CD4-positive, alpha-beta T cell (primary cell): ENCODE results near the gene OR13C5. TPM values are rescaled to one million over a fixed set of nuclear protein-coding genes. Genes with fewer than 3 reads are reported as not detected.

ENCODE experiments used
- ATAC-seq: fragments of 200-7000 bp; cut with Tn5 transposase; one replicate; pipeline ENCODE4 v1.10.0; 2022; ENCODE audit warnings: mild to moderate bottlenecking; ENCODE audit not compliant: poor library complexity
- CTCF ChIA-PET: fragments of 350-600 bp; sonication (Branson Sonifier 250); formaldehyde crosslinking; loops from one replicate; lab custom pipeline; 2021; ENCODE audit warnings: antibody characterized with exemption, inconsistent platforms; lab: Charles Lee
- POLR2A ChIA-PET: fragments of 350-600 bp; sonication (Branson Sonifier 250); formaldehyde crosslinking; loops from one replicate; lab custom pipeline; 2021; ENCODE audit warnings: antibody characterized with exemption, inconsistent platforms; lab: Charles Lee
- DNase-seq, 14 experiments: peaks; one replicate each; pipeline ENCODE4 v3.0.0-alpha.2; 2013 to 2020; ENCODE audit warnings: mixed read lengths in 2 of 14
- H3K27ac ChIP-seq, 2 donors: one replicate each; pipeline versions ENCODE4 v1.5.1 to v1.7.0; 2013; ENCODE audit warnings: low read length in 2 of 2, low read depth in 1 of 2, mild to moderate bottlenecking in 1 of 2
- H3K27me3 ChIP-seq, 2 experiments: 1 replicate in 1 of 2; 2 replicates in 1 of 2; pipeline versions ENCODE4 v1.6.1 to v1.7.0; 2013; ENCODE audit warnings: low read length in 2 of 2, control low read depth in 1 of 2, mild to moderate bottlenecking in 1 of 2, moderate library complexity in 1 of 2; ENCODE audit not compliant: insufficient read depth in 2 of 2, control insufficient read depth in 1 of 2
- H3K36me3 ChIP-seq: one replicate; pipeline ENCODE4 v1.6.1; 2013; ENCODE audit warnings: low read length, control low read depth; ENCODE audit not compliant: insufficient read depth
- H3K4me1 ChIP-seq: one replicate; pipeline ENCODE4 v1.6.1; 2013; ENCODE audit warnings: low read length, control low read depth; ENCODE audit not compliant: insufficient read depth
- H3K4me3 ChIP-seq: one replicate; pipeline ENCODE4 v1.5.1; 2013; ENCODE audit warnings: mild to moderate bottlenecking, low read length, moderate library complexity
- H3K9me3 ChIP-seq, 2 experiments: 1 replicate in 1 of 2; 2 replicates in 1 of 2; pipeline versions ENCODE4 v1.6.1 to v1.7.0; 2013; ENCODE audit warnings: low read length in 2 of 2, mild to moderate bottlenecking in 2 of 2, control low read depth in 1 of 2, moderate library complexity in 1 of 2; ENCODE audit not compliant: control insufficient read depth in 1 of 2, insufficient read depth in 1 of 2
- H3K27ac Mint-ChIP-seq: one replicate; pipeline ENCODE4 v1.8.0; 2020; ENCODE audit warnings: mixed read lengths
- H3K27me3 Mint-ChIP-seq: one replicate; pipeline ENCODE4 v1.8.0; 2021; ENCODE audit warnings: mixed read lengths
- H3K36me3 Mint-ChIP-seq: one replicate; pipeline ENCODE4 v1.8.0; 2021; ENCODE audit warnings: low read depth, mixed read lengths
- H3K4me1 Mint-ChIP-seq: one replicate; pipeline ENCODE4 v1.8.0; 2021; ENCODE audit warnings: low read depth, mixed read lengths
- H3K4me3 Mint-ChIP-seq: one replicate; pipeline ENCODE4 v1.8.0; 2020; ENCODE audit warnings: mild to moderate bottlenecking, mixed read lengths
- H3K9me3 Mint-ChIP-seq: one replicate; pipeline ENCODE4 v1.8.0; 2020; ENCODE audit warnings: mixed read lengths
- intact Hi-C, 2 experiments: fragments of 100-400 bp; cut with DNase I in 1 of 2; cut with micrococcal nuclease in 1 of 2; formaldehyde crosslinking; loops; one replicate each; pipeline versions ENCODE4 v1.15.1 to v1.9.0; 2023 to 2025; cut with DNase I, micrococcal nuclease
- total RNA-seq, 174 experiments: library from RNA in 2 of 174; stranded (reverse) in 2 of 174; gene quantifications; one replicate each; pipeline ENCODE4 v1.2.3 and lab custom pipeline; 2021 to 2026
- TF ChIP-seq, protein P1 (sequence below): fragments of 200-600 bp; IDR thresholded peaks from one replicate; pipeline ENCODE4 v1.8.0; 2022; ENCODE audit warnings: antibody characterized with exemption, mild to moderate bottlenecking

OR13C5 gene
- total RNA-seq, 2 experiments from 2014 or later = not detected

DNA sequence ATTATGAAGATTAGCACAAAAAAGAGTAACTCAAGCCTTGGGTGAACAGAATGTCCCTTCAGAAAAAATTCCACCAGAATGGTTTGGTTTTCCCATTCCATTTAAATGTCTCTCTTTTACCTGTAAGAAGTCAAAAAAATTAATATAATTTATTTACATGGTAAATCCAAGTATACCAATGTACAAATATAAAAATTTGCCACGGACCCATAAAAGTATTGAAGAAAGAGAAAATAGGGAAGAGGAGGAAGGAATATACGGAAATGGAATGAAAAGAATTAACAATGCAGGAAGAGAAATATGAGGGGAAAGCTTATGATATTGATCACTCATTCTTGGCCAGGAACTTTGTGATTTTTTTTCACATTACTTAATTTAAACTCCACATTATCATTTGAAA is 18.9 kb upstream of the OR13C5 start, which contains the start of gene OR13C9:
TSS of gene OR13C9 (minus strand) at position 101 of the 400 bp plus-strand sequence. CDS start at position 101, 0 bp downstream.
- H3K27me3 ChIP-seq = no peaks in the 10 kb centered on the region
- Mint-ChIP-seq H3K36me3 (no peaks in the 10 kb centered on the region), H3K27ac (no peak within 1 kb of the TSS), H3K4me1 (no peaks in the 10 kb centered on the region), H3K4me3 (no peak within 1 kb of the TSS), H3K27me3 (no peaks in the 10 kb centered on the region), H3K9me3 (peaks cover 2% of the 10 kb centered on the region)
- no peaks in the 10 kb centered on the region for H3K9me3 ChIP-seq
- ATAC-seq (no peak), DNase-seq (no peak)
- POLR2A ChIA-PET = no interaction called here
- TF ChIP-seq, protein P1, sequence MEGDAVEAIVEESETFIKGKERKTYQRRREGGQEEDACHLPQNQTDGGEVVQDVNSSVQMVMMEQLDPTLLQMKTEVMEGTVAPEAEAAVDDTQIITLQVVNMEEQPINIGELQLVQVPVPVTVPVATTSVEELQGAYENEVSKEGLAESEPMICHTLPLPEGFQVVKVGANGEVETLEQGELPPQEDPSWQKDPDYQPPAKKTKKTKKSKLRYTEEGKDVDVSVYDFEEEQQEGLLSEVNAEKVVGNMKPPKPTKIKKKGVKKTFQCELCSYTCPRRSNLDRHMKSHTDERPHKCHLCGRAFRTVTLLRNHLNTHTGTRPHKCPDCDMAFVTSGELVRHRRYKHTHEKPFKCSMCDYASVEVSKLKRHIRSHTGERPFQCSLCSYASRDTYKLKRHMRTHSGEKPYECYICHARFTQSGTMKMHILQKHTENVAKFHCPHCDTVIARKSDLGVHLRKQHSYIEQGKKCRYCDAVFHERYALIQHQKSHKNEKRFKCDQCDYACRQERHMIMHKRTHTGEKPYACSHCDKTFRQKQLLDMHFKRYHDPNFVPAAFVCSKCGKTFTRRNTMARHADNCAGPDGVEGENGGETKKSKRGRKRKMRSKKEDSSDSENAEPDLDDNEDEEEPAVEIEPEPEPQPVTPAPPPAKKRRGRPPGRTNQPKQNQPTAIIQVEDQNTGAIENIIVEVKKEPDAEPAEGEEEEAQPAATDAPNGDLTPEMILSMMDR = no peak
- CTCF ChIA-PET = no interaction called here
- H3K27ac ChIP-seq = no peak within 1 kb of the TSS
- H3K4me1 ChIP-seq = no peaks in the 10 kb centered on the region
- no peak within 1 kb of the TSS for H3K4me3 ChIP-seq
- intact Hi-C loops = no loop called here
- no peaks in the 10 kb centered on the region for H3K36me3 ChIP-seq

DNA sequence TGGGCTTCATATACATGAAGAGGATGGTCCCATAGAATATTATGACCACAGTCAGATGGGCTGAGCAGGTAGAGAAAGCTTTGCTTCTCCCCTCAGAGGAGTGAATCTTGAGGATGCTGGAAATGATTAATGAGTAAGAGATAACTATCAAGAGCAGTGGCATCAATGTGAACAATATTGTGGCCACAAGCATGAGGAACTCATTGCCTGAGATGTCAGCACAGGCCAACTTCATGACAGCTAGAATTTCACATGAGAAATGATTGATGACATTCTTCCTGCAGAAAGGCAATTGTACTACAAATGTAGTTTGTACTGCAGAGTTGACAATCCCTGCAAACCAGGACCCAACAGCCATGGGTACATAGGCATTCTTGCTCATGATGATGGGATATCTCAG is 18.2 kb upstream of the OR13C5 start:
- Mint-ChIP-seq H3K4me3 (no peak overlapping the region), H3K36me3 (no peaks in the 10 kb centered on the region), H3K27me3 (no peaks in the 10 kb centered on the region), H3K9me3 (peaks cover 2% of the 10 kb centered on the region), H3K4me1 (no peaks in the 10 kb centered on the region), H3K27ac (no peak overlapping the region)
- no peak for ATAC-seq
- ChIA-PET POLR2A (no interaction called here), CTCF (no interaction called here)
- H3K27ac ChIP-seq = no peak overlapping the region
- no peaks in the 10 kb centered on the region for H3K36me3 ChIP-seq
- no peaks in the 10 kb centered on the region for H3K9me3 ChIP-seq
- no peaks in the 10 kb centered on the region for H3K4me1 ChIP-seq
- TF ChIP-seq, protein P1 = no peak
- intact Hi-C loops = no loop called here
- H3K4me3 ChIP-seq = no peak overlapping the region
- no peak for DNase-seq
- no peaks in the 10 kb centered on the region for H3K27me3 ChIP-seq

GRCh38 chr9:104611213-104611612 is 12.0 kb upstream of the OR13C5 start:
- intact Hi-C loops = no loop called here
- no peak for ATAC-seq

More at GRCh38 chr9:104611213-104611612, 12.0 kb upstream of the OR13C5 start:
- DNase-seq = no peak
- TF ChIP-seq, protein P1 = no peak
- POLR2A ChIA-PET = no interaction called here
- Mint-ChIP-seq H3K4me1 (no peaks in the 10 kb centered on the region), H3K27me3 (no peaks in the 10 kb centered on the region), H3K36me3 (no peaks in the 10 kb centered on the region), H3K4me3 (no peak overlapping the region), H3K27ac (no peak overlapping the region), H3K9me3 (no peaks in the 10 kb centered on the region)
- Histone ChIP-seq H3K9me3 (no peaks in the 10 kb centered on the region), H3K4me1 (no peaks in the 10 kb centered on the region), H3K36me3 (no peaks in the 10 kb centered on the region), H3K27ac (no peak overlapping the region), H3K4me3 (no peak overlapping the region), H3K27me3 (no peaks in the 10 kb centered on the region)
- CTCF ChIA-PET = no interaction called here
